HepG2 (cell line): ENCODE results near the gene UBTD1. TPM values are rescaled to one million over a fixed set of nuclear protein-coding genes. Genes with fewer than 3 reads are reported as not detected.

Experiments
- ARID2 ChIP-seq: sonication (generic); formaldehyde crosslinking; IDR thresholded peaks from 2 replicates; pipeline ENCODE4 v1.8.1; 2022; ENCODE audit warnings: mild to moderate bottlenecking, missing genetic modification reagents, borderline replicate concordance
- PPARG ChIP-seq: conservative IDR thresholded peaks from 2 replicates; pipeline ENCODE4 v1.6.1; 2016; ENCODE audit warnings: missing biosample characterization, missing genetic modification reagents
- SAP130 ChIP-seq: IDR thresholded peaks from 2 replicates; pipeline ENCODE4 v1.6.1; 2016; ENCODE audit warnings: low read depth
- polyA plus RNA-seq, 8 experiments: library from polyadenylated mRNA; depleted of rRNA in 3 of 8; stranded (reverse) in 7 of 8; unstranded in 1 of 8; fragments of >200 nt; fragmentation: Illumina TruSeq in 4 of 8; extraction: Trizol in 4 of 8; gene quantifications; 2 replicates each; pipeline versions ENCODE4 v1.2.1 to v1.2.3, GENCODE V29; 2011 to 2016; ENCODE audit warnings: low read depth in 4 of 8, missing spikeins in 1 of 8, mixed read lengths in 1 of 8; ENCODE audit not compliant: insufficient read depth in 1 of 8
- total RNA-seq, 5 experiments: library from RNA; depleted of rRNA; stranded (reverse); fragments of >200 nt; fragmentation: Illumina TruSeq; extraction: Trizol; gene quantifications; 2 replicates each; pipeline ENCODE4 v1.2.3, GENCODE V29; 2016; ENCODE audit warnings: low read depth in 1 of 5
- TF ChIP-seq, protein P1 (sequence below): sonication (generic); formaldehyde crosslinking; IDR thresholded peaks from 2 replicates; pipeline ENCODE4 v1.4.0; 2020; ENCODE audit warnings: missing genetic modification reagents, borderline replicate concordance
- TF ChIP-seq, protein P2 (sequence below): sonication (generic); formaldehyde crosslinking; IDR thresholded peaks from 2 replicates; pipeline ENCODE4 v1.4.0; 2020; ENCODE audit warnings: missing genetic modification reagents

UBTD1 gene
- total and polyA plus RNA-seq, 2 of the 13 experiments (the other 11 are each of a cell fraction or from before 2014, with no cell fraction given): 7.9 to 10.0 TPM

DNA sequence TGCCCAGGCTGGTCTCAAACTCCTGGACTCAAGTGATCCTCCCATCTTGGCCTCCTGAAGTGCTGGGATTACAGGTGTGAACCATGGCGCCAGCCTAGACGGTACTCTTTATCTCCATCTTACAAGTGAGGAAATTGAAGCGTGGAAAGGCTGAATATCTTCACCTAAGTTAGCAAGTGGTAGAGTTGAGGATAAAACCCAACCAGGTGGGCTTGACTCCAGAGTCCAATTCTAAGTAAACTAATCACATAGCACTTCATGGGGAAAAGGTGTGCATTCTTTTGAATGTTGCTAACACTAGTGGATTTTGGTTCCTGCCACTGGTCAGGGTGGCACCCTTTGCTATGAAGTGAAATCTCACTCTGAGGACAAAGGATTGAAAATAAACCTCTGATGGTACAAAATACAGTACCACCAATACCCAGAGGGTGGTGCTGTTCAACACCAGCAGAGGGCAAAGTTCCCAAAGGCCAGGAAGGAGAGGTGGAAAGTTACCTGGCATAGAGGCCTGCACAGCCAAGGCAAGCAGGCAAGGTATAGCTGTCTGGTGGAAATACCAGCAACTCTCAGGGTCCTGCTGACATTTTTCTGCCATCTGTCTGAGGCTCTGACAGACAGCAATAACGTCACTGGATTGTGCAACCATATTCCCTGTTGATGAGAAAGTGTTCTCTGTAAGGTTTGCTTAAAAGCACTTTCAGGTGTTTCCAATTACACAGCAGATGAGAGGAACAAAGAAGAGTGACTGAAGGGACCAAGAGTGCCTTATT lies 35.2 kb upstream of the UBTD1 start (continued):
- TF ChIP-seq, protein P1, sequence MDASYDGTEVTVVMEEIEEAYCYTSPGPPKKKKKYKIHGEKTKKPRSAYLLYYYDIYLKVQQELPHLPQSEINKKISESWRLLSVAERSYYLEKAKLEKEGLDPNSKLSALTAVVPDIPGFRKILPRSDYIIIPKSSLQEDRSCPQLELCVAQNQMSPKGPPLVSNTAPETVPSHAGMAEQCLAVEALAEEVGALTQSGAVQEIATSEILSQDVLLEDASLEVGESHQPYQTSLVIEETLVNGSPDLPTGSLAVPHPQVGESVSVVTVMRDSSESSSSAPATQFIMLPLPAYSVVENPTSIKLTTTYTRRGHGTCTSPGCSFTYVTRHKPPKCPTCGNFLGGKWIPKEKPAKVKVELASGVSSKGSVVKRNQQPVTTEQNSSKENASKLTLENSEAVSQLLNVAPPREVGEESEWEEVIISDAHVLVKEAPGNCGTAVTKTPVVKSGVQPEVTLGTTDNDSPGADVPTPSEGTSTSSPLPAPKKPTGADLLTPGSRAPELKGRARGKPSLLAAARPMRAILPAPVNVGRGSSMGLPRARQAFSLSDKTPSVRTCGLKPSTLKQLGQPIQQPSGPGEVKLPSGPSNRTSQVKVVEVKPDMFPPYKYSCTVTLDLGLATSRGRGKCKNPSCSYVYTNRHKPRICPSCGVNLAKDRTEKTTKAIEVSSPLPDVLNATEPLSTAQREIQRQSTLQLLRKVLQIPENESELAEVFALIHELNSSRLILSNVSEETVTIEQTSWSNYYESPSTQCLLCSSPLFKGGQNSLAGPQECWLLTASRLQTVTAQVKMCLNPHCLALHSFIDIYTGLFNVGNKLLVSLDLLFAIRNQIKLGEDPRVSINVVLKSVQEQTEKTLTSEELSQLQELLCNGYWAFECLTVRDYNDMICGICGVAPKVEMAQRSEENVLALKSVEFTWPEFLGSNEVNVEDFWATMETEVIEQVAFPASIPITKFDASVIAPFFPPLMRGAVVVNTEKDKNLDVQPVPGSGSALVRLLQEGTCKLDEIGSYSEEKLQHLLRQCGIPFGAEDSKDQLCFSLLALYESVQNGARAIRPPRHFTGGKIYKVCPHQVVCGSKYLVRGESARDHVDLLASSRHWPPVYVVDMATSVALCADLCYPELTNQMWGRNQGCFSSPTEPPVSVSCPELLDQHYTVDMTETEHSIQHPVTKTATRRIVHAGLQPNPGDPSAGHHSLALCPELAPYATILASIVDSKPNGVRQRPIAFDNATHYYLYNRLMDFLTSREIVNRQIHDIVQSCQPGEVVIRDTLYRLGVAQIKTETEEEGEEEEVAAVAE (CRISPR knock-in tag): peak; percentile 55; the same call in 1 of the 2 replicates
- TF ChIP-seq SAP130 (CRISPR knock-in tag) (peak; percentile 74), ARID2 (CRISPR knock-in tag) (no peak), PPARG (CRISPR knock-in tag) (peak; percentile 40; the same call in 1 of the 2 replicates)
- TF ChIP-seq, protein P2, sequence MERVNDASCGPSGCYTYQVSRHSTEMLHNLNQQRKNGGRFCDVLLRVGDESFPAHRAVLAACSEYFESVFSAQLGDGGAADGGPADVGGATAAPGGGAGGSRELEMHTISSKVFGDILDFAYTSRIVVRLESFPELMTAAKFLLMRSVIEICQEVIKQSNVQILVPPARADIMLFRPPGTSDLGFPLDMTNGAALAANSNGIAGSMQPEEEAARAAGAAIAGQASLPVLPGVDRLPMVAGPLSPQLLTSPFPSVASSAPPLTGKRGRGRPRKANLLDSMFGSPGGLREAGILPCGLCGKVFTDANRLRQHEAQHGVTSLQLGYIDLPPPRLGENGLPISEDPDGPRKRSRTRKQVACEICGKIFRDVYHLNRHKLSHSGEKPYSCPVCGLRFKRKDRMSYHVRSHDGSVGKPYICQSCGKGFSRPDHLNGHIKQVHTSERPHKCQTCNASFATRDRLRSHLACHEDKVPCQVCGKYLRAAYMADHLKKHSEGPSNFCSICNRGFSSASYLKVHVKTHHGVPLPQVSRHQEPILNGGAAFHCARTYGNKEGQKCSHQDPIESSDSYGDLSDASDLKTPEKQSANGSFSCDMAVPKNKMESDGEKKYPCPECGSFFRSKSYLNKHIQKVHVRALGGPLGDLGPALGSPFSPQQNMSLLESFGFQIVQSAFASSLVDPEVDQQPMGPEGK (CRISPR knock-in tag): no peak
